Activated T-cell treated with anti-CD3 and anti-CD28 coated beads for 48 hours (primary cell): ENCODE results near the gene RIT1.
"Not testable (repeated sequence)": the region's sequence is repeated elsewhere in the genome, so short reads cannot be mapped to it uniquely, and the experiment has no call there.

Experiments used
- DNase-seq: peaks from one replicate; pipeline ENCODE4 v3.0.0-alpha.2; 2020; ENCODE audit warnings: low read depth

Gene RIT1

DNA sequence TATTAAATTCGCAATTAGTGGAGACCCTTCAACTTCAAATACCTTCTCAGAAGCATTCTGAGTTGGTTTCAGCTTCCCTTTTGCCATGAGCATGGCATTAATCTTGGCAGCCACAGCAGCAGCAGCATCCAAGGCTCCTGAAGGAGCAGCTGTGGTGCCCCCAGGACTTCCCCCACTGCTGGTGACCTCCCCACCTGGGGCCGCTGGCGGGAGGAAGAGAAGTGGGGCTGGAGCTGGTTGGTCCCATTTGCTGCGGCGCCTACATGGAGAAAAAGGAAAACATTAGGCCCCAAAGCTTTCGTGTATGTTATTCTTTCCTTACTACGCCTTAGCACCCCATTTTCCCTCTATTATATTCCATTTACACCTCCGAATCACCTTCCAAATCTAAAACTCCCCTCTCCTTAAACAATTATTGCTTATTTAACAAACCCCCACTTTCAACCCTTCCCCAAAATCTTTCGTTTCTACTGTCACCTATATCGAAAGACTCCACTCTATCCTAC, 22.5 kb upstream of the RIT1 start:
- DNase-seq = no peak

DNA sequence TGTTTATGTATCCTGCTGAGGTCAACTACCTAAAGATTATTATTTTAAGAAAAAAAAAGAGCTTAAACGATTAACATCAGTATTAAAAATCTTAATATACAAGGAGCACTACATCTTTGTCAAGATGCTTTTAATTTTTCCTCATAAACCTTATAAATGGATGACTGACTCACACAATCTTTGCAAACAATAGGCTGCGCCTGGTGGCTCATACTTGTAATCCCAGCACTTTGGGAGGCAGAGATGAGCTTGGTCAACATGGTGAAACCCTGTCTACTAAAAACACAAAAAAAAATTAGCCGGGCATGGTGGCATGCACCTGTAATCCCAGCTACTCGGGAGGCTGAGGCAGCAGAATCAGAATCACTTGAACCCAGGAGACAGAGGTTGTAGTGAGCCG, 21.3 kb upstream of the RIT1 start:
- DNase-seq = no peak

DNA sequence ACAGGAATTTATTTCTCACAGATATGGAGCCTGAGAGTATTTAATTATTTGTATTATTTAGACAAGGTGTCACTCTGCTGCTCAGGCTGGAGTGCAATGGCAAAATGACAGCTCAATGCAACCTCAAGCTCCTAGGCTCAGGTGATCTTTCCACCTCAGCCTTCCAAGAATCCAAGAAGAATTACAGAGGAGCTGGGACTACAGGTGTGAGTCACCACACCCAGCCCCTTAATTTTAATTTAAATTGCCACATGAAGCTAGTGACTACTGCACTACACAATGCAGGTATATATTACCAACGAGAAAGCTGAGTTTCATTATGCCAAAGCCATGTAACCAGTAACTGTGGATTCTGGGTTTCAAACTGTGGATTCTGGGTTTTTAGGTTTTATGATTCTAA, 20.9 kb upstream of the RIT1 start:
- DNase-seq = no peak

DNA sequence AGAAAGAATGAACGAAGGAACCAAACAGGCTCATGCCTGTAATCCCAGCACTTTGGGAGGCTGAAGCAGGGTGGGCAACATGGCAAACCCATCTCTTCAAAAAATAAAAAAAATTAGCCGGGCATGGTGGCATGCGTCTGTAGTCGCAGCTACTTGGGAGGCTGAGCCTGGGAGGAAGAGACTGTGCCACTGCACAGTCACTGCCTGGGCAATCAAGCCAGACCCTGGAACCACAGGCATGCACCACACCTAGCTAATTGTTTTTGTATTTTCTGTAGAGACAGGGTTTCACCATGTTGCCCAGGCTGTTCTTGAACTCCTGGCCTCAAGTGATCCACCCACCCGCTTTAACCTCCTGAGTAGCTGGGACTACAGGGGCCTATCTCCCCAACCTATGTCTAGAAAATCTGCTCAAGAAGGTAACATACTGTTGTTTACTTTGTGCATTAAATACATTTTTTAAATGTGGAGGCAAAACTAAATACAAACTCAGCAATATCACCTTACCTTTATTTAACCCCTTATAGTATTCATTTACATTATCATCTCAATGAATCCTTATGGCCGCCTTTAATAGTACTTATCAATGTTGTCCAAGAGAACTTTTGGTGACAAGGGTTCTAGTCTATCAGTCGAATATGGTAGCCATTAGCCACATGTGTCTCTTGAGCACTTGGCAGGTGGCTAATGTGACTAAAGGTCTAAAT, 20.3 kb upstream of the RIT1 start:
- no peak for DNase-seq

DNA sequence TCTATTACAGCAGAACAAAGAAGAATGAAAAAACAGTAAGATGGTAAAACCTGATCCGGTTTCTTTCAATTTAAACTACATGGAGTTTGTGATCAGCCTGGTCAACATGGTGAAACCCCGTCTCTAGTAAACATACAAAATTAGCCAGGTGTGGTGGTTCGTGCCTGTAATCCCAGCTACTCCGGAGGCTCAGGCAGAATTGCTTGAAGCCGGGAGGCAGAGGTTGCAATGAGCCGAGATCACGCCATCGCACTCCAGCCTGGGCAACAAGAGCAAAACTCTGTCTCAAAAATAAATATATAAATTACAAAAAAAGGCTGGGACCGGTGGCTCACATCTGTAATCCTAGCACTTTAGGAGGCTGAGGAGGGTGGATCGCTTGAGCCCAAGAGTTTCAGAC, 19.6 kb upstream of the RIT1 start:
- DNase-seq = not testable (repeated sequence)

DNA sequence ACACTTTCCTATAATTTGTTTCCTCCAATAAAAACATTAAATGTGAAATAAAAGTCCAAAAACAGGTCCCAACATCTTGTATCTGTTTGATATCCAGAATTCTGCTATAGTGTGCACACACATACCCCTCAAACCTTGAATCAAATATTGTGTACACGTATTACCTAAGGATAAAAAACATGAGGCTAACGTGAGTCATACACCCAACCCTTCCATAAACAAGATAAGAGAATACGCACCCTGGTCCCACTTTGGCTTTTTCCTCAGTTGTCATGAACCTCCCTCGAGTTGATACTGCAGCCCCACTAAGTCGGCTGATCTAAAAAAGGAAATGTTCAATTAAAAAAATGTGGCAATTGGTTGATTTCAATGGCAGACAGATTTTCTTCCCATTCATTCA, 17.9 kb upstream of the RIT1 start:
- DNase-seq = no peak

DNA sequence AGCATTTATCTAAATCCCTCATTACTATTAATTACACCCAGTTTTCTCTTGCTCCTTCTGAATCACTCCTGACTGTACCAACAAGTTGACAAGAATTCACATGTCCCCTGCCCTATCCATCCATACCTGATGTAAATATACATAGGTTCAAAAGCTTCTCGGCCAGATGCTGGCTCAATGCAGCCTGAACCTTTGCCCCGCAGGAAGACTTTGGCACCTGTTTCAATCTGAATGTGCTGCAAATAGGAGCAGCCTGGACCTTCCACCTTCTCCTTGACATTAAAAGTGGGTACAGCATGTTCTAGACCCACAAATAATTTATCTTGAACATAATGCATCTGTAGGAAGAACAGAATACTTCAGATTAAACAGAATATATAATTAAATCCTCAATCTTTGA, 14.4 kb upstream of the RIT1 start:
- DNase-seq = no peak

DNA sequence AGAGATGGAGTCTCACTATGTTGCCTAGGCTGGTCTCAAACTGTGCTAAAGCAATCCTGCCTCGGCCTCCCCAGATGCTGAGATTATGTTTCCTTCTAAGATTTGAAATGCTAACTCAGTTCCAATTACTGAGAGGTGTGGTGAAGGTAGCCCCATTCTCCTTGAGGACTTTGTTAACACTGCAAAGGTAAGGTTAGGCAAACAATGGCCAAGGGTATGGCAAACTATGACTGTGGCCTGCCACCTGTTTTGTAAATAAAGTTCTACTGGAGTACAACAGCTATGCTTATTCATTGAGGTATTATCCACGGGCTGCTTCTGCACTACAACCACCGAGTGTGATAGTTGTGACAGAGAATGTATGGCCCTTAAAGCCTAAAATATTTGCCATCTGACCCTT, 9.6 kb upstream of the RIT1 start:
- no peak for DNase-seq

DNA sequence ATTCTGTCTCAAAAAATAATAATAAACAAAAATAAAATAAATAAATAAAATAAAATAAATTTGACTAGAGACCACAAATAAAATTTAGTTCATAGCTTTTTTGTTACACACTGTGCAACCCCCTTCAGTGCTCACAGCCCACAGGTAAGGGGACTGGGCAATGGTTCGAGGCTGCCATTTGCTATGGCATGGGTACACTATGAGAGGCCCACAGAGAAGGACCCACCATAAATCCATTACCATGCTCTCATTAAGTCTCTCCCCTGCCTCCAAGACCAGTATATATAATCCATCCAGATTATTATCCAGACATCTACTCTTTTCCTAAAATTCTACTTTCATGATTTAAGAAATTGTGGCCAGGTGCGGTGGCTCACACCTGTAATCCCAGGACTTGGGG, 8.7 kb upstream of the RIT1 start:
- DNase-seq = no peak

DNA sequence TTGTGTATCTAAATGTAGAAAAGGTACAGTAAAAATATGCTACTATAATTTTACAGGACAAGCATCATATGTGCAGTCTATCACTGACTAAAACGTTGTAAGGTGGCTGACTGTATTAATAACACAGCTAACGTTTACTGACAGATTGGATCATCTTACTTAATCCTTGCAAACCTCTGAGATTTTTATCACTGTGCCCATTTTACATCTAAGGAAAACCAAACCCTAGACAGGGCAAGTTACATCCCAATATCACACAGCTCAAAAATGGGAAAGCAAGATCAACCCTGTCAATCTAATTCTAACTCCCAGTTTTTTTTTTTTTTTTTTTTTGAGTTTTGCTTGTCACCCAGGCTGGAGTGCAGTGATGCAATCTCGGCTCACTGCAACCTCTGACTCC, 7.5 kb upstream of the RIT1 start:
- DNase-seq = no peak

DNA sequence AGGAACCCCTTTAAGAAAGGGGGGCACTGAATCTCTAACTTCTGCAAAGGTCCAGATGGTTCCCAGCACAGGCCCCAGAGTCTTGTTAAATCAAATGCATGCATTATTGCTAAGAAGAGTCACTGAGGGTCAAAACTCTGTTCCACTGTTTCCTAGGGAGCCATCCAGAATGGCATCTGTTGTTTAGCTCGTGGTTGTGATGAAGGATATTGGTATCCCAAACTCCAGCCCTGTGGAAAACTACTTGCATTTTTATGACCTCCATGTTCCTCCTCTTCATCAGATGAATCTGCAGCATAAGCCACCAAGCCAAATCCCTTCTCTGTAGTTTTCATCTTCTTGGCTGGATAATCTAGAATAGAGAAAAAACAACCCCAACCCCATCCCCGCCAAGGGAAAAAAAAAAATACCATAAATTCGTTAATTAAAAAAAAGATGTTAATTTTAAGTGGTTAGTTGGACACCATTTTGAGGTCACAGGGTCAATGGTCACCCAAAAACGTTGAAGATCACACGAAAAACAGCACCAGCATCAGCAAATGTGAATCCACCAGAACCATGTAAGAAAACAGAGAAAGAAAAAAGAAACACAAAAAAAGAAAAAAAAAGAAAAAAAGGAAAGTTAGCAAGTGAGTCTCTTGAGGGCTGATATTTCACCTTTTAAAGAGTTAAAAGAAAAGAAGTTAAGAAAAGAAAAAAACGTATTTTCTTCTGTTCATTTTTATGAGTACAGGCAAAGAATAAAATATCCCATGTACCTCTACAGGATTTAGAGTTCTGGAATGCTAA, 3.0 kb upstream of the RIT1 start:
- DNase-seq = no peak

DNA sequence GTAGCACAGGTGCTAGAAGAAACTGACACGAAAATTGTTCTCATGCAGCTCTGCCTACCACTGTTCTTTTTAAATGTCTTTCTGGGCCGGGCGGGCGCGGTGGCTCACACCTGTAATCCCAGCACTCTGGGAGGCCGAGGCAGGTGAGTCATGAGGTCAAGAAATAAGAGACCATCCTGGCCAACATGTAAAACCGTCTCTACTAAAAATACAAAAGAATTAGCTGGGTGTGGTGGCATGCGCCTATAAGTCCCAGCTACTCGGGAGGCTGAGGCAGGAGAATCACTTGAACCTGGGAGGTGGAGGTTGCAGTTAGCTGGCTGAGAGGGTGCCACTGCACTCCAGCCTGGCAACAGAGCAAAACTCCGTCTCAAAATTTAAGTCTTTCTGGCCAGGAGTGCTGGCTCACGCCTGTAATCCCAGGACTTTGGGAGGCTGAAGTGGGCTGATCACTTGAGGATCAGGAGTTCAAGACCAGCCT, 947 bp upstream of the RIT1 start:
- no peak for DNase-seq

DNA sequence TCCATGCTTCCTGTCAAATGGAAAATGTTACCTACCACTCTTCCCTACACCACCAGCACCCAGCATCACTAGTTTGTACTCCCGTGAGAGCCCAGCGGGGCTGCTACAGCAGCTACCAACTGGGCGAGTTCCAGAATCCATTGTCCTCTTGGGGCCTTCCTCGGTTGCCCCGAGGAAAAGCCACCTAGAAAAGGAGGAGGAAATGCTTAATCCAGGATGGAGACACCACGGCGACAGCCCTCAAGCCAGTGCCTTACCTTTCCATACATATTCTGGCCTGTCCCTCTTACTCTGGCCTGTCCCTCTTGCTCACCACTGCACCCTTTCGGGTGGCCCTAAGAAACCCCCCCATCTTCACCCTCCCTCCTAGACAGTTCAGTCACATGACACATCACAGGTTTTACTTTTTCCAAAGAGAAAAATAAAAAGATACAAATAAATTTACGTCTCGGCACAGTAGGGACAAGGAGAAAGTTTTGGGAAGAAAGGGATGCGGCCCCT, 478 bp downstream of the RIT1 start:
- no peak for DNase-seq

DNA sequence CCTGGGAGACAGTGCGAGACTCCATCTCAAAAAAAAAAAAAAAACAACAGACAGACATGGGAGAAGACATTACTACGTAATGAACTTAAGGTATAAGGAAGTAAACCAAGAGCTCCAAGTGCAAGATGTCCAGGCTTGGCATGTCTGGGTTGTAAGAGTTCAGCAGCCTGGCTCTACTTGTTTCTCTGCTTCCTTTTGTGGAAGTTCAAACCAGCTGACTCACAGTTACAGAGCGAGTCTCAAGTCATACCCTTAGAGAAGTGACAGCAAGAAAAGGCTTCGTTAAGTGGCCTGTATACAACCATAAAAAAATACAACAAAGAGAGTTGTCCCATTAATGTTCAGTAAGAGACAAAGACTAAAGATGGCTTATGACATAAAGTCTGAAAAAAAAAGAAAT, 1.3 kb downstream of the RIT1 start:
- no peak for DNase-seq

DNA sequence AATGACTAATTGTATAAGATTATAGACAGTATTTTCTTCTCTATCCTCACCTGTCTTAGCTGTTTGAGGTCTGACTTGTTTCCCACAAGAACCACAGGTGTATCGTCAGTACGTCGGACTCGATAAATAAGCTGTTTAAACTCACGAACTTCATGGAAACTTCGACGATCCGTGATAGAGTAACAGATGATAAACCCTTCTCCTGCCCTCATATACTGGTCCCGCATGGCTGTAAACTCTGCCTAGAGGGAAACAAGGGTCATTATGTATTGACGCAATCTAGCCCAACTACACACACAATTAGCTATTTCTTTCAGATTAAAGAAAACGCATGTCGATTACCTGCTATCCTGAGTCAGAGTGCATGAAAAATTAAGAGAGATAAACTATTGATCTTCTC, 6.9 kb downstream of the RIT1 start:
- no peak for DNase-seq

DNA sequence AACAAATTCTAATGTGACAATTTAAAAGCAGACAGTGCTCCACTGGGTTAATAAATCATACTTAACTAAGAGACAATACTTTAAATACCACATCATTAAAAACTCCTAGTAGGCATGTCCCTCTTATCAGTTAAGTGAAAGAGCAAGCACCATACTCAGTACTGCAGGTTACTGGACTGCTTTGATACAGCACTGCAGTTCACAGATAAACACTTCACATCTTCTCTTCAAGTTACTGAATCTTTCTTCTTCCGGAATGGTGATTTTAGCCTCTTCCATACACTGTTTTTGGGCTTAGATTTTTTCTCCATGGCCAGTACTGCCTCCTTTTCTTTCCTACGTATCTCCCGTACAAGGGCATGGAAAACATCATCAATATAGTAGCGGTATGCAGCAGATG, 11.0 kb downstream of the RIT1 start:
- DNase-seq = no peak

DNA sequence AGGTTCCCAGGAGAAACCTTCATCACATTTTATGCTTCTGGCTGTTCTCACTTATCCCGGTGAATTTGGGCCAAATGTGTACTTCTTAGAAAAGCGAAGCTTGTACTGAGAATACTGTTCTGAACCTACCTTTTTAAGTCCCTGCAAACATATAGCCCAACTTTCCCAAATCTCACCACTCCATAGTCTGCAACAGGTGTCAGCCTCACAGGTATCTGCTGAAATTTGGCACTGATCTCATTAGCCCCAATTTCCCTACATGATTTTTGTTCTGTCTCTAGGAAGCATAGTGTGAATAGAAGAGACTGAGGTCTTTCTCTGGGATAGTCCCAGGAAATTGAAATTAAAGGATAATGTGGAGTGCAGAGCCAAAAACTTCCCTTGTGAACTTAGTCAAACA, 11.5 kb downstream of the RIT1 start:
- no peak for DNase-seq

DNA sequence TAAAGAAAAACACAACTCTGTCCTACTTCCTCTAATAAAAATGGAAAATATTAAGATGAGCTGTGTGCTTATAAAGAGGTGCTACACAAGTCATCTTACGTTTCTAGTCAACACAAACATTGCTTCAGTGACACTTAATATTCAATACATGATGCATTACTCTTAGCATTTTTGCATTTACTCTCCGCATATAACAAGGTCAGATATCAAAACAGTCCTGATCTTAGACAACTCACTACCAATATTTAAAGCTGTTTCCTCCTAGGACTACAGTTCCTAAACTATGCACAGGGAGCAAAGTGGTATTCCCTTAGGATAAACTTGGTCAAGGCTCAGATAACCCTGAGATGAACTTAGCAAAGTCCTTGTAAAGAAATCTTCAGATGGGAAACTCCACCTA, 12.3 kb downstream of the RIT1 start:
- no peak for DNase-seq

DNA sequence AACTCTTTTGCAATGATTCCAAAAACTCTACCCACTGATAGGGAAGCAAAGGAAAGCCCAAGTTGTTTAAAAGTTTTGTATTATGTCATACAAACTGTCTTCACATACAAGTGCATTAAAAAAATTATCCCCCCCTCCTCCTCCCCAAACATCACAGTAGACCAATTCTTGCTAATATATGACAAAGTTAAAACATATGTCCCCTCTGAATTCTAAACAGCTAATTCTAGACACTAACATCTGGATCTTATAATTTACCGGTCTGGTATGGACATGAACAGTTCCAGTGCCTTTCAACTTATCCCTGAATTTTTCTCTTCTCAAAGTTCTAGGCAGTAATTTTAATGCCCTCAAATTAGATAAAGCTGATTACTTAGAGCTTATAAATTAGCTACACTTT, 13.4 kb downstream of the RIT1 start:
- no peak for DNase-seq

DNA sequence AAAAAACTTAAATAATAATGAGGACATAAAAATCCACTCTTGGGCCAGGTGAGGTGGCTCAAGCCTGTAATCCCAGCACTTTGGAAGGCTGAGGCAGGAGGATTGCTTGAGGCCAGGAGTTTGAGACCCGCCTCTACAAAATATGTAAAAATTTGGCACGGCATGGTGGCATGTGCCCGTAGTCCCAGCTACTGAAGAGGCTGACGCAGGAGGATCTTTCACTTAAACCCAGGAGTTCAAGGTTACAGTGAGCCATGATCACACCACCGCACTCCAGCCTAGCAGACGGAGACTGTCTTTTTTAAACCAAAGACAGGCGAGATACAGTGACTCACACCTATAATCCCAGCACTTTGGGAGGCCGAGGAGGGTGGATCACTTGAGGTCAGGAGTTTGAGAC, 14.7 kb downstream of the RIT1 start:
- not testable (repeated sequence) for DNase-seq

DNA sequence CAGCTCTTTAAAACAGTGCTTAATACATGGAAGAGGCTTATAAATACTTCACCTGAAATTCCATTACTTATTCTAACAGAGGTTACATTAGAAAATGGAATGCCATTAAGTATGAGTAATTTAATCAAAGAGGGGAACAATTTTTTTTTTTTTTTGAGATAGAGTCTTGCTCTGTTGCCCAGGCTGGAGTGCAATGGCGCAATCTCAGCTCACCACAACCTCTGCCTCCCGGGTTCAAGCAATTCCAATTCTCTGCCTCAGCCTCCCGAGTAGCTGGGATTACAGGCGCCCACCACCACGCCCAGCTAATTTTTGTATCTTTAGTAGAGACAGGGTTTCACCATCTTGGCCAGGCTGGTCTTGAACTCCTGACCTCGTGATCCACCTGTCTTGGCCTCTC, 15.5 kb downstream of the RIT1 start:
- not testable (repeated sequence) for DNase-seq

DNA sequence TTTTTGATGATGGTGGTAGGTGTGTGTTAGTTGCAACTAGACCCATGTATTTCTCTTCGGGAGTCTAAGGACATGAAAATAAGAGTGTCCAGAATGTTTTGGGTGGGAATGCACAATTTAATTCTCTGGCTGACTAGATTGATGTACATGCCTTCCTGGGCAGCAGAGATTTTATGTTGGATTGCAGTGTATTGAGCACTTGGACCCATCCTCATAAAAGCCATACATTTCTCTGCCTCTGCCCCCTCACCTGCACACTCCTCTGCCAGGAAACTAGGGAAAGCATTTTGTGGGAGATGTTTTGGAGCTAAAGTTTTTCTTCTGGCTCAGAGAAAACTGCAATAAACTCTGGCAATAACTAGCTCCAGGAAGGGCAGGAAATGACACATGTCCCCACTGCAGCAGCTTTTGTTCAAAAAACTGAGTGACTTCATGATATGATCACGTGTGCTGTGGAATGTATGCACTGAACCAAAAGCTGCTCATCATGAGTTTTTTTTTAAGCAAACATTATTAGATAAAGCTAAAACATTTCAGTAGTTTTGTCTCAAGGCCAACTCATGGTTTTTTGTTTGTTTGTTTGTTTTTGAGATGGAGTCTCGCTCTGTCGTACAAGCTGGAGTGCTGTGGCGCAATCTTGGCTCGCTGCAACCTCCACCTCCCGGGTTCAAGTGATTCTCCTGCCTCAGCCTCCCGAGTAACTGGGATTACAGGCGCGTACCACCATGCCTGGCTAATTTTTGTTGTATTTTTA, 17.6 kb downstream of the RIT1 start:
- no peak for DNase-seq

DNA sequence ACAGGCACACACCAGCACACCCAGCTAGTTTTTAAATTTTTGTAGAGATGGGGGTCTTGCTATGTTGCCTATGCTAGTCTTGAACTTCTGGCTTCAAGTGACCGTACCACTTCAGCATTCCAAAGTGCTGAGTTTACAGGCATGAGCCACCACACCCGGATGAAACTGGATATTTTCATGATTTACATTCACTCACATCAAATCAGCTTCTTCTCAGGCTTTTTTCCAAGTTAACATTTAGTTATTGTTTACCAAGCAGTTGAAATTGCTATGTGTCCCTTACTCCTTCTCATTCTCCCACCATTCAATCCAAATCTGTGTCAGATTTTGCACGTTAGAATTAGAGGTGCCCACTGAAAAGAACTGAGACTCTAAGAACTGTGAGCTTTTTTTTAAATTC, 18.4 kb downstream of the RIT1 start:
- DNase-seq = no peak
